Muscle layer of duodenum (tissue), 2 donors: Measurements from ENCODE around the gene GBF1.
A peak's percentile ranks its signal among the peaks of the same experiment; 100 is the strongest.
"Not testable (repeated sequence)": the region's sequence is repeated elsewhere in the genome, so short reads cannot be mapped to it uniquely, and the experiment has no call there.

Experiments
- H3K27ac ChIP-seq: one replicate; pipeline ENCODE4 v1.7.0; 2013; ENCODE audit warnings: mild to moderate bottlenecking, low read length
- H3K27me3 ChIP-seq: one replicate; pipeline ENCODE4 v1.7.0; 2013; ENCODE audit warnings: low read depth, mild to moderate bottlenecking, control low read depth, low read length
- H3K36me3 ChIP-seq, 2 donors: one replicate each; pipeline ENCODE4 v1.7.0; 2013; ENCODE audit warnings: low read length in 2 of 2, control low read depth in 1 of 2, mild to moderate bottlenecking in 1 of 2; ENCODE audit not compliant: insufficient read depth in 2 of 2, control insufficient read depth in 1 of 2
- H3K4me1 ChIP-seq, 2 donors: one replicate each; pipeline ENCODE4 v1.7.0; 2013; ENCODE audit warnings: low read length in 2 of 2, mild to moderate bottlenecking in 2 of 2, control low read depth in 1 of 2, moderate library complexity in 1 of 2; ENCODE audit not compliant: insufficient read depth in 2 of 2, control insufficient read depth in 1 of 2
- H3K4me3 ChIP-seq, 2 donors: one replicate each; pipeline ENCODE4 v1.7.0; 2013; ENCODE audit warnings: low read length in 2 of 2, low read depth in 1 of 2, mild to moderate bottlenecking in 1 of 2
- H3K9me3 ChIP-seq, 2 donors: one replicate each; pipeline ENCODE4 v1.7.0; 2013; ENCODE audit warnings: low read length in 2 of 2, control low read depth in 1 of 2, mild to moderate bottlenecking in 1 of 2; ENCODE audit not compliant: control insufficient read depth in 1 of 2
- donor health status: healthy.

GBF1 gene

GRCh38 chr10:102247734-102248133 lies 2.4 kb downstream of the GBF1 start:
- no peaks in the 10 kb centered on the region for H3K27me3 ChIP-seq
- H3K4me1 ChIP-seq = peaks cover 19 to 35% of the 10 kb centered on the region in 2 donors
- peaks cover 3 to 5% of the 10 kb centered on the region in 2 donors for H3K36me3 ChIP-seq
- H3K27ac ChIP-seq = no peak overlapping the region
- no peaks in the 10 kb centered on the region for H3K9me3 ChIP-seq
- peak overlapping the region in 1 of 2 donors; percentile 95 for H3K4me3 ChIP-seq

GRCh38 chr10:102252508-102252907 lies 7.2 kb downstream of the GBF1 start:
- H3K27ac ChIP-seq, H3K9me3 ChIP-seq, H3K4me1 ChIP-seq, H3K27me3 ChIP-seq, H3K36me3 ChIP-seq, H3K4me3 ChIP-seq: not testable (repeated sequence)

GRCh38 chr10:102254426-102254825 lies 9.1 kb downstream of the GBF1 start:
- Histone ChIP-seq H3K4me3 (no peak overlapping the region), H3K27ac (no peak overlapping the region), H3K27me3 (no peaks in the 10 kb centered on the region), H3K36me3 (peaks cover 6 to 7% of the 10 kb centered on the region in 2 donors), H3K9me3 (no peaks in the 10 kb centered on the region), H3K4me1 (no peaks in the 10 kb centered on the region)

GRCh38 chr10:102255404-102255803 lies 10.1 kb downstream of the GBF1 start:
- H3K4me3 ChIP-seq = no peak overlapping the region
- H3K27me3 ChIP-seq = no peaks in the 10 kb centered on the region
- H3K9me3 ChIP-seq = no peaks in the 10 kb centered on the region
- H3K27ac ChIP-seq = no peak overlapping the region
- no peaks in the 10 kb centered on the region for H3K4me1 ChIP-seq
- H3K36me3 ChIP-seq = peaks cover 10 to 13% of the 10 kb centered on the region in 2 donors

GRCh38 chr10:102261196-102261595 lies 15.9 kb downstream of the GBF1 start:
- peaks cover 15 to 33% of the 10 kb centered on the region in 2 donors for H3K36me3 ChIP-seq
- no peak overlapping the region for H3K27ac ChIP-seq
- H3K9me3 ChIP-seq = no peaks in the 10 kb centered on the region
- H3K27me3 ChIP-seq = no peaks in the 10 kb centered on the region
- no peak overlapping the region for H3K4me3 ChIP-seq
- H3K4me1 ChIP-seq = peaks cover 0 to 14% of the 10 kb centered on the region in 2 donors

GRCh38 chr10:102261842-102262241 lies 16.5 kb downstream of the GBF1 start:
- H3K36me3 ChIP-seq = peaks cover 15 to 33% of the 10 kb centered on the region in 2 donors
- no peaks in the 10 kb centered on the region for H3K9me3 ChIP-seq
- H3K27ac ChIP-seq = no peak overlapping the region
- H3K4me3 ChIP-seq = no peak overlapping the region
- H3K27me3 ChIP-seq = no peaks in the 10 kb centered on the region
- peaks cover 0 to 14% of the 10 kb centered on the region in 2 donors for H3K4me1 ChIP-seq

GRCh38 chr10:102262744-102263370 lies 17.5 kb downstream of the GBF1 start:
- no peaks in the 10 kb centered on the region for H3K27me3 ChIP-seq
- peaks cover 15 to 33% of the 10 kb centered on the region in 2 donors for H3K36me3 ChIP-seq
- no peaks in the 10 kb centered on the region for H3K9me3 ChIP-seq
- H3K4me3 ChIP-seq = no peak overlapping the region
- peaks cover under 1 to 20% of the 10 kb centered on the region in 2 donors for H3K4me1 ChIP-seq
- H3K27ac ChIP-seq = no peak overlapping the region

- H3K4me3 ChIP-seq = no peak overlapping the region
- peaks cover 10 to 27% of the 10 kb centered on the region in 2 donors for H3K36me3 ChIP-seq
- H3K9me3 ChIP-seq = no peaks in the 10 kb centered on the region
- H3K27ac ChIP-seq = no peak overlapping the region
- no peaks in the 10 kb centered on the region for H3K27me3 ChIP-seq
- H3K4me1 ChIP-seq = peaks cover 14 to 30% of the 10 kb centered on the region in 2 donors
These were observed 19.0 kb downstream of the GBF1 start for GRCh38 chr10:102264371-102264770.

GRCh38 chr10:102266670-102267069 lies 21.3 kb downstream of the GBF1 start:
- no peak overlapping the region for H3K27ac ChIP-seq
- no peaks in the 10 kb centered on the region for H3K9me3 ChIP-seq
- peaks cover 0 to 11% of the 10 kb centered on the region in 2 donors for H3K36me3 ChIP-seq
- no peak overlapping the region for H3K4me3 ChIP-seq
- H3K4me1 ChIP-seq = peaks cover 14 to 28% of the 10 kb centered on the region in 2 donors
- no peaks in the 10 kb centered on the region for H3K27me3 ChIP-seq

GRCh38 chr10:102267748-102268147 lies 22.4 kb downstream of the GBF1 start:
- H3K27me3 ChIP-seq = no peaks in the 10 kb centered on the region
- no peak overlapping the region for H3K4me3 ChIP-seq
- H3K4me1 ChIP-seq = peaks cover 14 to 18% of the 10 kb centered on the region in 2 donors
- no peak overlapping the region for H3K27ac ChIP-seq
- H3K36me3 ChIP-seq = peaks cover 0 to 6% of the 10 kb centered on the region in 2 donors
- H3K9me3 ChIP-seq = no peaks in the 10 kb centered on the region

GRCh38 chr10:102268375-102268888 lies 23.1 kb downstream of the GBF1 start:
- H3K4me1 ChIP-seq = peaks cover 14 to 15% of the 10 kb centered on the region in 2 donors
- H3K9me3 ChIP-seq = no peaks in the 10 kb centered on the region
- peaks cover 0 to 6% of the 10 kb centered on the region in 2 donors for H3K36me3 ChIP-seq
- H3K27me3 ChIP-seq = no peaks in the 10 kb centered on the region
- no peak overlapping the region for H3K4me3 ChIP-seq
- H3K27ac ChIP-seq = no peak overlapping the region

GRCh38 chr10:102269017-102269416 lies 23.7 kb downstream of the GBF1 start:
- Histone ChIP-seq H3K36me3 (peaks cover 0 to 6% of the 10 kb centered on the region in 2 donors), H3K27me3 (no peaks in the 10 kb centered on the region), H3K4me1 (peaks cover 14 to 15% of the 10 kb centered on the region in 2 donors), H3K27ac (no peak overlapping the region), H3K4me3 (no peak overlapping the region), H3K9me3 (no peaks in the 10 kb centered on the region)
